K562 (cell line): ENCODE data around the gene CLCNKA. TPM values are rescaled to one million over a fixed set of nuclear protein-coding genes. Genes with fewer than 3 reads are reported as not detected.
A peak's percentile ranks its signal among the peaks of the same experiment; 100 is the strongest.

Source experiments
- CBX8 ChIP-seq: fragments of 200-600 bp; sonication (generic); IDR thresholded peaks from 2 replicates; pipeline ENCODE4 v1.6.1; 2012; ENCODE audit warnings: borderline replicate concordance, mixed run types, low read depth, mild to moderate bottlenecking, moderate library complexity, mixed read lengths, low read length, control low read depth, inconsistent platforms; ENCODE audit not compliant: poor library complexity, severe bottlenecking; ENCODE audit errors: extremely low read depth
- CEBPB ChIP-seq: fragments of 450-650 bp; IDR thresholded peaks from 2 replicates; pipeline ENCODE4 v1.6.1; 2016; ENCODE audit warnings: missing genetic modification characterization, missing compliant biosample characterization
- CHD1 ChIP-seq: fragments of 200-600 bp; sonication (generic); IDR thresholded peaks from one replicate; pipeline ENCODE4 v1.6.1; 2012; ENCODE audit warnings: mild to moderate bottlenecking, moderate library complexity, low read length, inconsistent platforms
- DEAF1 ChIP-seq: fragments of 450-650 bp; formaldehyde crosslinking; IDR thresholded peaks from 2 replicates; pipeline ENCODE4 v1.4.0; 2020; ENCODE audit warnings: mild to moderate bottlenecking, moderate library complexity
- ETV1 ChIP-seq: fragments of 450-650 bp; conservative IDR thresholded peaks from 2 replicates; pipeline ENCODE4 v1.6.1; 2016; ENCODE audit warnings: missing genetic modification characterization, control low read depth, low read depth, missing compliant biosample characterization
- FIP1L1 ChIP-seq: fragments of 200-400 bp; formaldehyde crosslinking; IDR thresholded peaks from 2 replicates; pipeline ENCODE4 v1.6.1; 2018; ENCODE audit warnings: mild to moderate bottlenecking, low read depth, low read length; ENCODE audit not compliant: poor library complexity, severe bottlenecking
- FOXM1 ChIP-seq, 2 experiments: fragments of 450-650 bp in 1 of 2; sonication (generic) in 1 of 2; formaldehyde crosslinking in 1 of 2; IDR thresholded peaks; 2 replicates each; pipeline versions ENCODE4 v1.6.1 to v1.9.0; 2017 to 2022; ENCODE audit warnings: low read depth in 2 of 2, mild to moderate bottlenecking in 2 of 2, missing genetic modification reagents in 1 of 2, moderate library complexity in 1 of 2
- LCOR ChIP-seq: sonication (generic); formaldehyde crosslinking; IDR thresholded peaks from 2 replicates; pipeline ENCODE4 v1.8.0; 2022; ENCODE audit warnings: mild to moderate bottlenecking, missing genetic modification reagents
- MECOM ChIP-seq: fragments of 250-450 bp; sonication (Bioruptor Pico); IDR thresholded peaks from 2 replicates; pipeline ENCODE4 v1.8.0; 2022; ENCODE audit warnings: inconsistent platforms
- MYNN ChIP-seq, 2 experiments: sonication (generic); formaldehyde crosslinking in 1 of 2; IDR thresholded peaks; 2 replicates each; pipeline versions ENCODE4 v1.5.0 to v1.6.1; 2016 to 2020; ENCODE audit warnings: antibody characterized with exemption in 1 of 2, missing genetic modification reagents in 1 of 2
- NR1H2 ChIP-seq: sonication (generic); formaldehyde crosslinking; IDR thresholded peaks from 2 replicates; pipeline ENCODE4 v1.4.0; 2020; ENCODE audit warnings: mild to moderate bottlenecking, missing genetic modification reagents
- RBM14 ChIP-seq: fragments of 200-400 bp; formaldehyde crosslinking; IDR thresholded peaks from 2 replicates; pipeline ENCODE4 v1.6.1; 2018; ENCODE audit warnings: low read depth, mild to moderate bottlenecking, low read length, moderate library complexity, borderline replicate concordance; ENCODE audit not compliant: insufficient read depth
- SREBF1 ChIP-seq: fragments of 150-350 bp; IDR thresholded peaks from 2 replicates; pipeline ENCODE4 v1.6.1; 2014; ENCODE audit warnings: antibody characterized with exemption, low read depth, low read length, borderline replicate concordance
- U2AF2 ChIP-seq: fragments of 200-400 bp; formaldehyde crosslinking; optimal IDR thresholded peaks from 2 replicates; pipeline ENCODE3; 2017; ENCODE audit warnings: low read depth, mild to moderate bottlenecking, low read length
- YY1 ChIP-seq, 3 experiments: IDR thresholded peaks; 2 replicates each; pipeline ENCODE4 v1.6.1; 2011; ENCODE audit warnings: low read length in 2 of 3, mild to moderate bottlenecking in 2 of 3, moderate library complexity in 2 of 3, borderline replicate concordance in 1 of 3, control low read depth in 1 of 3, low read depth in 1 of 3; ENCODE audit not compliant: insufficient read depth in 3 of 3, insufficient replicate concordance in 2 of 3, control insufficient read depth in 1 of 3, insufficient read length in 1 of 3; ENCODE audit errors: extremely low read depth in 1 of 3
- ZBTB9 ChIP-seq: fragments of 450-650 bp; formaldehyde crosslinking; IDR thresholded peaks from 2 replicates; pipeline ENCODE4 v1.4.0; 2020; ENCODE audit warnings: mild to moderate bottlenecking, moderate library complexity
- ZNF324 ChIP-seq: fragments of 250-450 bp; sonication (Bioruptor Pico); IDR thresholded peaks from 2 replicates; pipeline ENCODE4 v1.4.0; 2020; ENCODE audit warnings: mild to moderate bottlenecking
- ZNF507 ChIP-seq: conservative IDR thresholded peaks from 2 replicates; pipeline ENCODE4 v1.6.1; 2017; ENCODE audit warnings: missing genetic modification characterization, missing compliant biosample characterization
- ZNF583 ChIP-seq: fragments of 250-450 bp; sonication (Bioruptor Pico); IDR thresholded peaks from 2 replicates; pipeline ENCODE4 v1.4.0; 2020
- ZNF668 ChIP-seq: fragments of 250-450 bp; sonication (Bioruptor Pico); IDR thresholded peaks from 2 replicates; pipeline ENCODE4 v1.8.0; 2022; ENCODE audit warnings: mild to moderate bottlenecking, inconsistent platforms
- ZNF785 ChIP-seq: fragments of 250-450 bp; sonication (Bioruptor Pico); IDR thresholded peaks from 2 replicates; pipeline ENCODE4 v1.4.0; 2020; ENCODE audit warnings: mild to moderate bottlenecking
- polyA plus RNA-seq, 8 experiments: library from polyadenylated mRNA; depleted of rRNA in 4 of 8; stranded (reverse) in 5 of 8; unstranded in 3 of 8; fragments of >200 nt; fragmentation: Nextera tagmentation in 2 of 8; fragmentation: Illumina TruSeq in 1 of 8; extraction: Ambion mirVana in 2 of 8; extraction: Trizol in 1 of 8; gene quantifications; 2 replicates each; pipeline versions ENCODE4 v1.2.1 to v1.2.3, GENCODE V29; 2011 to 2014; ENCODE audit warnings: inconsistent platforms in 1 of 8, missing spikeins in 1 of 8
- total RNA-seq, 7 experiments: library from RNA; depleted of rRNA in 6 of 7; stranded (reverse); fragments of >200 nt in 6 of 7; fragmentation: Illumina TruSeq in 2 of 7; extraction: Trizol in 2 of 7; gene quantifications; 2 replicates each; pipeline versions ENCODE4 v1.2.1 to v1.2.3, GENCODE V29; 2011 to 2021; ENCODE audit warnings: low replicate concordance in 1 of 7
- TF ChIP-seq, protein P1 (sequence below): fragments of 450-650 bp; IDR thresholded peaks from 2 replicates; pipeline ENCODE4 v1.6.1; 2014; ENCODE audit warnings: low read depth, mild to moderate bottlenecking, moderate library complexity, borderline replicate concordance

CLCNKA gene
- total and polyA plus RNA-seq, 9 of the 15 experiments (the other 6 are each of a cell fraction or from before 2014, with no cell fraction given) = 0.03 to 0.37 (median 0.10) TPM; not detected in 3

- TF ChIP-seq DEAF1 = no peak
- no peak for TF ChIP-seq YY1 (IDR thresholded peaks at IDR 0.05; ENCODE audit: borderline replicate concordance in 1 of 3, control insufficient read depth in 1 of 3, extremely low read depth in 1 of 3, insufficient read depth in 3 of 3, insufficient read length in 1 of 3, insufficient replicate concordance in 2 of 3, low read depth in 1 of 3, low read length in 2 of 3)
- TF ChIP-seq ZNF785 (CRISPR knock-in tag) = no peak
- TF ChIP-seq ETV1 (tag) = no peak
- TF ChIP-seq ZBTB9 (CRISPR knock-in tag) = no peak
- TF ChIP-seq FIP1L1 = no peak
- no peak for TF ChIP-seq FOXM1 (IDR thresholded peaks at IDR 0.05; ENCODE audit: low read depth)
- peak; percentile 62; the same call in 1 of the 2 replicates for TF ChIP-seq FOXM1 (CRISPR knock-in tag; IDR thresholded peaks at IDR 0.05; ENCODE audit: low read depth)
- TF ChIP-seq ZNF583 (CRISPR knock-in tag) = no peak
- TF ChIP-seq LCOR (CRISPR knock-in tag) = no peak
- no peak for TF ChIP-seq MECOM (CRISPR knock-in tag)
- no peak for TF ChIP-seq MYNN (IDR thresholded peaks at IDR 0.05)
- TF ChIP-seq MYNN (CRISPR knock-in tag; IDR thresholded peaks at IDR 0.05) = no peak
- no peak for TF ChIP-seq SREBF1
- no peak for TF ChIP-seq ZNF668 (CRISPR knock-in tag)
- TF ChIP-seq CBX8 = no peak
- no peak for TF ChIP-seq ZNF324
- TF ChIP-seq RBM14 = 0 out of 2 replicates have a peak, but pooled peaks have one; percentile 40
- TF ChIP-seq ZNF507 (tag) = no peak
- no peak for TF ChIP-seq NR1H2
- no peak for TF ChIP-seq CHD1
- no peak for TF ChIP-seq CEBPB
- no peak for TF ChIP-seq U2AF2
- TF ChIP-seq, protein P1, sequence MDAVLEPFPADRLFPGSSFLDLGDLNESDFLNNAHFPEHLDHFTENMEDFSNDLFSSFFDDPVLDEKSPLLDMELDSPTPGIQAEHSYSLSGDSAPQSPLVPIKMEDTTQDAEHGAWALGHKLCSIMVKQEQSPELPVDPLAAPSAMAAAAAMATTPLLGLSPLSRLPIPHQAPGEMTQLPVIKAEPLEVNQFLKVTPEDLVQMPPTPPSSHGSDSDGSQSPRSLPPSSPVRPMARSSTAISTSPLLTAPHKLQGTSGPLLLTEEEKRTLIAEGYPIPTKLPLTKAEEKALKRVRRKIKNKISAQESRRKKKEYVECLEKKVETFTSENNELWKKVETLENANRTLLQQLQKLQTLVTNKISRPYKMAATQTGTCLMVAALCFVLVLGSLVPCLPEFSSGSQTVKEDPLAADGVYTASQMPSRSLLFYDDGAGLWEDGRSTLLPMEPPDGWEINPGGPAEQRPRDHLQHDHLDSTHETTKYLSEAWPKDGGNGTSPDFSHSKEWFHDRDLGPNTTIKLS = no peak
Observed at GRCh38 chr1:16072616-16073484, 51.0 kb downstream of the CLCNKA start (continued).
